Right renal pelvis (tissue), 4 donors: ENCODE measurements around the gene NPW. TPM values are rescaled to one million over a fixed set of nuclear protein-coding genes. Genes with fewer than 3 reads are reported as not detected.
A peak's percentile ranks its signal among the peaks of the same experiment; 100 is the strongest.
"Not testable (repeated sequence)": the region's sequence is repeated elsewhere in the genome, so short reads cannot be mapped to it uniquely, and the experiment has no call there.

ENCODE experiments used
- DNase-seq, 4 donors: peaks; one replicate each; pipeline ENCODE4 v3.0.0-alpha.2; 2013; ENCODE audit warnings: low read depth in 4 of 4, low spot score in 3 of 4, missing footprints in 1 of 4
- polyA plus RNA-seq, 4 donors: library from polyadenylated mRNA; unstranded; fragments of 120-200 nt; gene quantifications; one replicate each; pipeline ENCODE4 v1.2.1, GENCODE V29; 2013; ENCODE audit not compliant: insufficient read length in 4 of 4

The NPW gene
- polyA plus RNA-seq, 4 donors = 3.8 to 10.3 (median 5.5) TPM

DNA sequence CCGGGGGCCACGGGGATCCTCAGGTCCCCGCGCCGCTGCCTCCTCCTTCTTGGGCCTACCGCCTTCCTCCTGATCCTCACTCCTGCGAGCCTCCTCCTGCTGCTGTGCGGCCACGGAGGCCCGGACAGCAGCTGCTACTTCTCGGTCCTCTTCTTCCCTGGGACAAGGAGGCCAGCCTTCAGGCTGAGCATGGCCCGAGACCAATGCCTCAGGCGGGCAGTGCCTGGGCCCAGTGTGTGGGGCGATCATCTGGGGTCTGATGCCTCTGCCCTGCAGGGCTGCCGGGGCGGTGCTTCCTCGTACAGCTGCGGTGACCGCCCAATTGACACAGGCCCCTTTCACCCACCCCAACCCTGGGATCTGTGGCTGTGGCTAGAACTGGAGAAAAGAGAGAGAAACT, 18.6 kb upstream of the NPW start:
- DNase-seq = no peak

DNA sequence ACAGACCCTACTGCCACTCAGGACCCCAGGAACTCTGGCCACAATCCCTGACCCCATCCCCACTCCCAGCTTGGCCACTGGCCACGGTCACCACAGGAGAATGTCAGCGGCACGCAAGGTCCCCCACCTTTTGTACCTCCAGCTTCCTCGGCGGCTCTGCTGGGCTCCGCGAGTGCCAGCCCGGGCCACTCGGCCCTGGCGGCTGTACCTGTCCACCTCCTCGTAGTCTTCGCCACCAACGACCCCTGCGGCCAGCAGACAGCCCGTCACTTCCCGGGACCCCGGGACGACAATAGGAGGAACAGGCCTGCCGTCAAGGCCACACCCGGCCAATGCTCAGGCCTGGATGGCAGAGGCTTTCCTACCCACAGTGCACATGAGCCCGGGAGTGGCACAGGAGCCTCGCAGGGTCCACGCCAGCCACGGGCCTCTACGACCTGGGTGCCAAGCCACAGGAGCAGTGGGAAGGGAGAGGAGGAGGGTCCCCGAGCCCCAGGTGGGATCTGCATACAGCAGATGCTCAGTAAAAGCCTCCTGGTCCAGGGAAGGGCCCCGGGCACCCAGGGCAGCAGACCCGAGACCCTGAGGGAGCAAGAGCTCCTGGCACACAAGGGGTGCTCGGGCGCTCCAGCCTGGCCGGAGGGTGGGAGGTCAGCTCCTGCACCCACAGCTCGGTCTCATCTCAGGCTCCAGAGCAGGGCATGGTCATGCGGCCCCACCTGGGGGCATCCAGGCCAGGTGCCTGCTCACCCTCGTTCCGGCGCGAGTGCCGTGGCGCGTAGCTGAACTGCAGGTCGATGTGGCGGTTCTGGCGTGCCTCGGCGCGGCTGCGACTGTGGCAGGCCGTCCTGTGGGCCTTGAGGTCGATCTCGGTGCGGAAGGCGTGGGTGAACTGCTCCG, 17.9 kb upstream of the NPW start:
- DNase-seq = no peak

GRCh38 chr16:2002406-2003230, 17.0 kb upstream of the NPW start:
- no peak for DNase-seq

DNA sequence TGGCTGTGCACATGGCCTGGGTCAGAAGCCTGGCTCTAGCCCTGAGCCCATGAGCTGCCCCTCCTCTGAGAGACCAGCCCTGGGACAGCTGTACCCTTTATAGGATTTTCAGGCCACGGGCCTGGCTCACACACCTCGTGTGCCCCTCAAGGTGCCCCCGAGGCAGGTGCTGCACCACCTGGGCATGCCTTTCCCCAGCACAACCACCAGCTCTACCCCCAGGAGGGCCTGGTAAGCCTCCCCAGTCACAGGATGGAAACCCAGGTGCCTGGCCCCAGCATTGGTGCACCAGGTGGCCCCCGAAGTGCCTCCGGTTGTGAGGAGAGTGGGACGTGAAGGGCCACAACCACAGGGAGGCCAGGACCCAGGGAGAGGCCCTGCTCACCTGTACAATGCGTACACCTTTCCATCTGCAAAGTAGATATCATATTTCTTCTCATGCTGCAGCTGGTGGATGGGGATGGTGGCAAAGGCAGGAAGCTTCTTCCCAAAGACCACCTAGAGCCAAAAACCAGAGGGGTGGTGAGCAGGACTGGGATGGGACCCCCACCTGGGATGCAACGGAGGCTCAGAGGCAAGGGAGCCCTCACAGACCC, 16.3 kb upstream of the NPW start:
- DNase-seq = no peak

GRCh38 chr16:2003827-2004641, 15.6 kb upstream of the NPW start:
- DNase-seq = peak in 2 of 4 donors; percentile 73 to 77

DNA sequence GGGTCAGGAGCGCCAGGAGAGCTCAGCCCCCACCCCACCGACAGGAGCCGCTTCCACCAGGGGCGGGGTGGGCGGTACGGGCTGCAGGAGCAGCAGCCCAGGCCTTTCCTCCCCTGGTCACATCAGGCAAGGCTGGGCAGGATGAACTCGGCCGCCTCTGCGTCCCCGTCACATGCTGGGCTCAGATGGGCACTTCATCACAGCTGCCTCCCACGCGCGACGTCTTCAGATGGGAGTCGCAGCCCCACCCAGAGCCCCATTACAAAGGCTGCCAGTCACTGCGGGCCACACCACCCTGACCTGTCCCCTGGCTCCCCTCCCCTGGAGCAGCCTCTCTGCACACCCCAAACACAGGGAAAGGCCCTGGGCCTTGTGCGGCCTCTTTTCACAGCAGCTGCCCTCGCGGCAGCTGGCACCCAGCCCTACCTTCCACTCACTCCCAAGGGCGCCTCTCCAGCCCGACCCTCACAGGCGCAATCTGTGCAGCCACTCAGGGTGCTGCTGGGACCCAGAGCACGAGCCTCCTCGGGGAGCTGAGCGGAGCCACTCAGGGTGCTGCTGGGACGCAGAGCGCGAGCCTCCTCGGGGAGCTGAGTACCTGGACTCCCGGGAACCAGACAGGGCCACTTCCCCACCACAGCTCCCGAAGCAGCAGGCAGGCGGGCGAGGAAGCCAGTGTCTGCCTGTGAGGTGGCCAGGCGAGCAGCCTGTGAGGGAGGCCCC, 14.6 kb upstream of the NPW start:
- DNase-seq = no peak

- no peak for DNase-seq
These were observed 13.9 kb upstream of the NPW start for GRCh38 chr16:2005646-2006045.

- no peak for DNase-seq
These were observed 13.3 kb upstream of the NPW start for GRCh38 chr16:2006317-2006716.

DNA sequence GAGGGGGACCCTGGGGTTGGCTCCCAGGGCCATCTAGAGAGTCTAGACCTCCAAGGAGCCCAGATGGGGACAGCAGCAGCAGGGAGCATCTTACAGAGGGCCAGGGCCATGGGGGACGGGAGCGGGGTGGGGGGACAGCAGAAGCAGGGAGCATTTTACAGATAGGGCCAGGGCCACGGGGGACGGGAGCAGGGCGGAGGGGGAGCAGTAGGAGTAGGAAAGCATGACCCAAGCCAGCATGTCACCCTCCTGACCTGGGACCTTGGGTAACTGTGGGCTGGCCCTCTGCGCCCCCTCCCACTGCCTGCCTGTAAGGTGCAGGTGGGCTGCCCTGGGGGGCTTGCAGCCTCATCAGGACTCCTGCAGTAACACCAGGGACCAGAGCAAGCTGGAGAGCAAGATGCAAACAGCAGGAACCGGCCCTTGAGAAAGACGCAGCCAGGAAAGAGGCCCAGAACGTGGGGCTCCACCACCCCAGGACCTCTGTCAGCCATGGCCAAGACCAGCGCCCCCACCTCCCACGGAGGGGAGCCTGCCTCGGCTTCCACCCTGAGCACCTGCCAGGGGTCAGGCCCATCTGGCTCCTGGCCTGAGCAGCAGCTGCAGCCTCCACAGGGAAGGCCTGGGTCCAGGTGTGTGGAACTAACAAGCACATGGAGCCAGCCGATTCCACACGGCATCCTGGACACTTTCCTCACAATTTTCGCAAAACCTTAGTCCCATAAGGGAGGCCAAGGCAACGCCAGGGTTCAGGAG, 12.3 kb upstream of the NPW start:
- DNase-seq = no peak

GRCh38 chr16:2008009-2008526, 11.5 kb upstream of the NPW start:
- no peak for DNase-seq

GRCh38 chr16:2008631-2009163, 10.9 kb upstream of the NPW start:
- DNase-seq = no peak

DNA sequence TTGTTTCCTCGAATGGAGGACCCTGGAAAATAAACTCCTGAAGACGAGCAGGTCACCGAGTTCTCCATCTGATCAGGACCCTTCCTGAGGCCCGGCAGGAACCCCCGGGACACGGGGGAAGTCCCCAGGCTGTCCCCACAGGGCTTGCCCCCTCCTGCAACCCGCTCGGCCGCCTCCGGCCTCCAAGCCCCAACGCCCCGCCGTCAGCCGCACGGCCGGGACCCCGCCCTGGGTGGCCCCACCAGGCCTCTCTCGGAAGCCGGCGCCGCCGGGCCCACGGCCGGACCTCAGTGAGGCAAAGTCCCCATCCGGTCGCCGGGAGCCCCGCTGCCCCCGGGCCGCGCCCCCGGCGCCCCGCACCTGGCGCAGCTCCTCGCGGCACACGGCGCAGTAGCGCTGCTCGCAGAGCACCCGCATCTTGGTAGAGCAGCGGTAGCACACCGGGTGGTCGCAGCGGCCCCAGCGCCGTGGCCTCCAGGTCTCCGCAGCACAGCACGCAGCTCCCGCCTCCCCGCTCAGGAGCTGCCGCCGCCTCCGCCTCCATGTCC, 10.3 kb upstream of the NPW start:
- no peak for DNase-seq

GRCh38 chr16:2009791-2010510, 9.6 kb upstream of the NPW start, which contains the start of gene ZNF598:
ZNF598 (minus strand) TSS chr16:2009821.
- peak in 2 of 4 donors; percentile 77 to 80 for DNase-seq

DNA sequence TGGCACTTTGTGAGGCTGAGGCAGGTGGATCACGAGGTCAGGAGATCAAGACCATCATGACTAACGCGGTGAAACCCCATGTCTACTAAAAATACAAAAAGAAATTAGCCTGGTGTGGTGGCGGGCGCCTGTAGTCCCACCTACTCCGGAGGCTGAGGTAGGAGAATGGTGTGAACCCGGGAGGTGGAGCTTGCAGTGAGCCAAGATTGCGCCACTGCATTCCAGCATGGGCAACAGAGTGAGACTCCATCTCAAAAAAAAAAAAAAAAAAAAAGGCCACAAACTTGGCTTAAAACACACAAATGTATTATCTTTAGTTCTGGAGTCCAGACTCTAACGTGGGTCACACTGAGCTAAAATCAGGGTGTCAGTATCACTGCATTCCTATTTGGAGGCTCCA, 7.9 kb upstream of the NPW start:
- DNase-seq = not testable (repeated sequence)

GRCh38 chr16:2013527-2013926, 6.1 kb upstream of the NPW start:
- no peak for DNase-seq

DNA sequence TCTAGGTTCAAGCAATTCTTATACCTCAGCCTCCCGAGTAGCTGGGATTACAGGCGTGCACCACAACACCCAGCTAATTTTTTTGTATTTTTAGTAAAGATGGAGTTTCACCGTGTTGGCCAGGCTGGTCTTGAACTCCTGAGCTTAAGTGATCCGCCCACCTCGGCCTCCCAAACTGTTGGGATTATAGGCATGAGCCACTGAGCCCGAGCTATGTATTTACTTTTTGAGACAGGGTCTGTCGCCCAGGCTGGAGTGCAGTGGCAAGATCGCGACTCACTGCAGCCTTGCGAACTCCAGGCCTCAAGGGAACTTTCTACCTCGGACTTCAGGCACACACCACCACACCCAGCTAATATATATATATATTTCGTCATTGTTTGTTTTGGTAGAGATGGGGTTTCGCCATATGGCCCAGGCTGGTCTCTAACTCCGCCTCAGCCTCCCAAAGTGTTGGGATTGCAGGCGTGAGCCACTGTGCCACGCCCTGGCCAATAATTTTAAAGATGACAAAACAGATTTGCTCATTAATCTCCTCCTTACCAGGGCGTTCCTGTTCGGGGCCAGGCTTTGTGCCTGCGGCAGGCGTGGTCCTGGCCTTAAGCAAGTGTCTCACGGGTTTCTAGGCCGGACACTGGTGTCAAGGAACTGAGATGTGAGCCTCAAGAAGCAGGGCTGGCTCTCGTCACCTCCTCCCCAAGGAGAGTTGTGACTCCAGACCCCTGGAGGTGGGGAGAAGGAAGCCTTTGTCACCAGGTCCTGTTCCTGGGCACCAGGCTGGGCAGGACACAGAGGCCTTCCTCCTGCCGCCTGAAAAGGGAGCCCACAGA, 4.3 kb upstream of the NPW start:
- no peak for DNase-seq

GRCh38 chr16:2015947-2016208, 3.7 kb upstream of the NPW start:
- DNase-seq = no peak
